C4-2B (cell line): ENCODE measurements around the gene FAM124A.

Source experiments
- ZFX ChIP-seq: fragments of 450-650 bp; IDR thresholded peaks from 2 replicates; pipeline ENCODE4 v1.6.1; 2017
- TF ChIP-seq, protein P1 (sequence below): fragments of 450-650 bp; conservative IDR thresholded peaks from 2 replicates; pipeline ENCODE4 v1.5.1; 2017; ENCODE audit warnings: mild to moderate bottlenecking

DNA sequence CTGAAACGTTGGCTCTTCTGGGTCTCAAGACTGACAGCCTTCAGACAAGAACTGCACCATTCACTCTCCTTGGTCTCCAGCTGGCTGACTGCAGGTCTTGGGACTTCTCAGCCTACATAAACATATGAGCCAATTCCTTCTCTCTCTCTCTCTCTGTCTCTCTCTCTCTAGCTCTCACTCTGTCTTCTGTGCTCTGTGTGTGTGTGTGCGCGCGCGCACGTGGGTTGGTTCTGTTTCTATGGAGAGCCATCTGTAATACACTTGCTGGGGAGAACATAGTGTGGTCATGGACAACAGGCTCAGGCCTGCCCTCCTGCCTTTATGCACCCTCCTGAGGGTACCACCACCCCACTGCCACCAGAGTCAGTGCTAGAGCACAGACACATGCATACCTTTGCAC, 103.6 kb downstream of the FAM124A start:
- TF ChIP-seq, protein P1, sequence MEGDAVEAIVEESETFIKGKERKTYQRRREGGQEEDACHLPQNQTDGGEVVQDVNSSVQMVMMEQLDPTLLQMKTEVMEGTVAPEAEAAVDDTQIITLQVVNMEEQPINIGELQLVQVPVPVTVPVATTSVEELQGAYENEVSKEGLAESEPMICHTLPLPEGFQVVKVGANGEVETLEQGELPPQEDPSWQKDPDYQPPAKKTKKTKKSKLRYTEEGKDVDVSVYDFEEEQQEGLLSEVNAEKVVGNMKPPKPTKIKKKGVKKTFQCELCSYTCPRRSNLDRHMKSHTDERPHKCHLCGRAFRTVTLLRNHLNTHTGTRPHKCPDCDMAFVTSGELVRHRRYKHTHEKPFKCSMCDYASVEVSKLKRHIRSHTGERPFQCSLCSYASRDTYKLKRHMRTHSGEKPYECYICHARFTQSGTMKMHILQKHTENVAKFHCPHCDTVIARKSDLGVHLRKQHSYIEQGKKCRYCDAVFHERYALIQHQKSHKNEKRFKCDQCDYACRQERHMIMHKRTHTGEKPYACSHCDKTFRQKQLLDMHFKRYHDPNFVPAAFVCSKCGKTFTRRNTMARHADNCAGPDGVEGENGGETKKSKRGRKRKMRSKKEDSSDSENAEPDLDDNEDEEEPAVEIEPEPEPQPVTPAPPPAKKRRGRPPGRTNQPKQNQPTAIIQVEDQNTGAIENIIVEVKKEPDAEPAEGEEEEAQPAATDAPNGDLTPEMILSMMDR, result no peak
- TF ChIP-seq ZFX, result no peak
